SK-N-SH (cell line): ENCODE results near the gene MEA1.

Experiments used
- POLR2AphosphoS5 ChIP-seq: IDR thresholded peaks from 2 replicates; pipeline ENCODE4 v1.6.1; 2012; ENCODE audit warnings: low read depth, low read length
- TF ChIP-seq, protein P1 (sequence below): IDR thresholded peaks from 2 replicates; pipeline ENCODE4 v1.4.0; 2012; ENCODE audit warnings: low read depth
- TF ChIP-seq, protein P2 (sequence below): fragments of 200-600 bp; sonication (generic); IDR thresholded peaks from 2 replicates; pipeline ENCODE4 v1.6.1; 2017; ENCODE audit warnings: antibody characterized with exemption, mild to moderate bottlenecking, moderate library complexity
- TF ChIP-seq, protein P3 (sequence below): IDR thresholded peaks from 2 replicates; pipeline ENCODE4 v1.4.0; 2012; ENCODE audit warnings: low read depth, borderline replicate concordance

DNA sequence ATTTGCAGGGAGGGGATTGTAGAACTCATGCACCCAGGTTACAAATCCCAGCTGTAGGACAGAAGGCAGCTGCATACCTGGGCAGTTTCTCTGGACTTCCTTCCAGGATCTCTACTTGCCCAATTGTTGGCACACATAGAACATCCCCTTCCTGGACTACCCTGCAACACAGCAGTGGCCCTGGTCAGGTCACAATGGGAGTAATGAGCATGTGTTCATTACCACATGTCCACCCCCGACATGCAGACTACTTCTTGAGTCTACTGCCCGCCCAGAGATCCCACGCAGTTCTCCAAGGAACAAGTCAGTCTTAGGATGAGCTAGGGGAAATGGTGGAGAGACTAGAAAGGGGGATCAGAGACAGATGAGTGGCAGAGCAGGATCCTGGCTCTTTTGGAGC lies 39.8 kb downstream of the MEA1 start:
- TF ChIP-seq, protein P1, sequence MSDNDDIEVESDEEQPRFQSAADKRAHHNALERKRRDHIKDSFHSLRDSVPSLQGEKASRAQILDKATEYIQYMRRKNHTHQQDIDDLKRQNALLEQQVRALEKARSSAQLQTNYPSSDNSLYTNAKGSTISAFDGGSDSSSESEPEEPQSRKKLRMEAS, result no peak
- TF ChIP-seq, protein P2, sequence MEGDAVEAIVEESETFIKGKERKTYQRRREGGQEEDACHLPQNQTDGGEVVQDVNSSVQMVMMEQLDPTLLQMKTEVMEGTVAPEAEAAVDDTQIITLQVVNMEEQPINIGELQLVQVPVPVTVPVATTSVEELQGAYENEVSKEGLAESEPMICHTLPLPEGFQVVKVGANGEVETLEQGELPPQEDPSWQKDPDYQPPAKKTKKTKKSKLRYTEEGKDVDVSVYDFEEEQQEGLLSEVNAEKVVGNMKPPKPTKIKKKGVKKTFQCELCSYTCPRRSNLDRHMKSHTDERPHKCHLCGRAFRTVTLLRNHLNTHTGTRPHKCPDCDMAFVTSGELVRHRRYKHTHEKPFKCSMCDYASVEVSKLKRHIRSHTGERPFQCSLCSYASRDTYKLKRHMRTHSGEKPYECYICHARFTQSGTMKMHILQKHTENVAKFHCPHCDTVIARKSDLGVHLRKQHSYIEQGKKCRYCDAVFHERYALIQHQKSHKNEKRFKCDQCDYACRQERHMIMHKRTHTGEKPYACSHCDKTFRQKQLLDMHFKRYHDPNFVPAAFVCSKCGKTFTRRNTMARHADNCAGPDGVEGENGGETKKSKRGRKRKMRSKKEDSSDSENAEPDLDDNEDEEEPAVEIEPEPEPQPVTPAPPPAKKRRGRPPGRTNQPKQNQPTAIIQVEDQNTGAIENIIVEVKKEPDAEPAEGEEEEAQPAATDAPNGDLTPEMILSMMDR, result no peak
- TF ChIP-seq, protein P3, sequence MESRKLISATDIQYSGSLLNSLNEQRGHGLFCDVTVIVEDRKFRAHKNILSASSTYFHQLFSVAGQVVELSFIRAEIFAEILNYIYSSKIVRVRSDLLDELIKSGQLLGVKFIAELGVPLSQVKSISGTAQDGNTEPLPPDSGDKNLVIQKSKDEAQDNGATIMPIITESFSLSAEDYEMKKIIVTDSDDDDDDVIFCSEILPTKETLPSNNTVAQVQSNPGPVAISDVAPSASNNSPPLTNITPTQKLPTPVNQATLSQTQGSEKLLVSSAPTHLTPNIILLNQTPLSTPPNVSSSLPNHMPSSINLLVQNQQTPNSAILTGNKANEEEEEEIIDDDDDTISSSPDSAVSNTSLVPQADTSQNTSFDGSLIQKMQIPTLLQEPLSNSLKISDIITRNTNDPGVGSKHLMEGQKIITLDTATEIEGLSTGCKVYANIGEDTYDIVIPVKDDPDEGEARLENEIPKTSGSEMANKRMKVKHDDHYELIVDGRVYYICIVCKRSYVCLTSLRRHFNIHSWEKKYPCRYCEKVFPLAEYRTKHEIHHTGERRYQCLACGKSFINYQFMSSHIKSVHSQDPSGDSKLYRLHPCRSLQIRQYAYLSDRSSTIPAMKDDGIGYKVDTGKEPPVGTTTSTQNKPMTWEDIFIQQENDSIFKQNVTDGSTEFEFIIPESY, result no peak
- TF ChIP-seq POLR2AphosphoS5, result no peak
